Parathyroid adenoma (tissue), 2 donors: ENCODE measurements around the gene SLC22A23.

ENCODE experiments used
- H2AFZ ChIP-seq: fragments of 300-600 bp; sonication (generic); one replicate; pipeline ENCODE4 v1.7.0; 2017; ENCODE audit warnings: antibody characterized with exemption, mild to moderate bottlenecking
- H3K27ac ChIP-seq: fragments of 300-600 bp; sonication (generic); one replicate; pipeline ENCODE4 v1.7.0; 2017
- H3K27me3 ChIP-seq: fragments of 300-600 bp; sonication (generic); one replicate; pipeline ENCODE4 v1.7.0; 2017; ENCODE audit warnings: low read length; ENCODE audit not compliant: control insufficient read depth, insufficient read depth
- H3K36me3 ChIP-seq: fragments of 300-600 bp; sonication (generic); one replicate; pipeline ENCODE4 v1.7.0; 2017; ENCODE audit warnings: low read length; ENCODE audit not compliant: control insufficient read depth, insufficient read depth
- H3K4me1 ChIP-seq: fragments of 300-600 bp; sonication (generic); one replicate; pipeline ENCODE4 v1.7.0; 2017; ENCODE audit warnings: control low read depth
- H3K4me2 ChIP-seq: fragments of 300-600 bp; sonication (generic); one replicate; pipeline ENCODE4 v1.7.0; 2017; ENCODE audit warnings: low read length
- H3K4me3 ChIP-seq: fragments of 300-600 bp; sonication (generic); one replicate; pipeline ENCODE4 v1.7.0; 2017; ENCODE audit warnings: low read depth, low read length
- H3K79me2 ChIP-seq: fragments of 300-600 bp; sonication (generic); one replicate; pipeline ENCODE4 v1.7.0; 2017; ENCODE audit warnings: control low read depth
- H3K9ac ChIP-seq: fragments of 300-600 bp; sonication (generic); one replicate; pipeline ENCODE4 v1.7.0; 2017; ENCODE audit warnings: mild to moderate bottlenecking
- H3K9me3 ChIP-seq: fragments of 300-600 bp; sonication (generic); one replicate; pipeline ENCODE4 v1.7.0; 2017; ENCODE audit warnings: low read length; ENCODE audit not compliant: control insufficient read depth
- TF ChIP-seq, protein P1 (sequence below): fragments of 300-600 bp; sonication (generic); IDR thresholded peaks from one replicate; pipeline ENCODE4 v1.7.0; 2017; ENCODE audit warnings: antibody characterized with exemption, mild to moderate bottlenecking
- donor health status: primary hyperparathyroidism.

The SLC22A23 gene

DNA sequence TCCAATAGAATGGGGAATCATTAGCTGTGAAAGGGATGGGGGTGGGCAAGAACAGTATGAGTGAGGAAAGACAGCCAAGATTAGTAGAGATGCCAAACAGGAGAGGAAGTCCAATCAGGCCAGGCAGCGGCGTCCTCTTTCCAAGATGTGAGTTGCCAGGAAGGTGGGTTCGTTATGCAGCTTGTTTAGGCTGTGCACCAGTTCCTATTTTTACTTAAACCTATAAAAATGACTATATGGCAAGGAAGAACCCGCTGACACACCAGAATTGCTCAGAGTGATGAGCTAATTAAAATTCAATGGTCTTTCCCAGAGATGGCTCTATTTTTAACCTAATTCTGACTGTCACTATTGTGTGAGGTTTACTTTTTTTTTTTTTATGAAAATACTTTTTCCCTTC is 88.2 kb downstream of the SLC22A23 start:
- H3K4me1 ChIP-seq = peaks cover 18% of the 10 kb centered on the region
- no peaks in the 10 kb centered on the region for H3K27me3 ChIP-seq
- H3K4me2 ChIP-seq = no peak overlapping the region
- H3K9me3 ChIP-seq = no peaks in the 10 kb centered on the region
- H3K27ac ChIP-seq = no peak overlapping the region
- TF ChIP-seq, protein P1, sequence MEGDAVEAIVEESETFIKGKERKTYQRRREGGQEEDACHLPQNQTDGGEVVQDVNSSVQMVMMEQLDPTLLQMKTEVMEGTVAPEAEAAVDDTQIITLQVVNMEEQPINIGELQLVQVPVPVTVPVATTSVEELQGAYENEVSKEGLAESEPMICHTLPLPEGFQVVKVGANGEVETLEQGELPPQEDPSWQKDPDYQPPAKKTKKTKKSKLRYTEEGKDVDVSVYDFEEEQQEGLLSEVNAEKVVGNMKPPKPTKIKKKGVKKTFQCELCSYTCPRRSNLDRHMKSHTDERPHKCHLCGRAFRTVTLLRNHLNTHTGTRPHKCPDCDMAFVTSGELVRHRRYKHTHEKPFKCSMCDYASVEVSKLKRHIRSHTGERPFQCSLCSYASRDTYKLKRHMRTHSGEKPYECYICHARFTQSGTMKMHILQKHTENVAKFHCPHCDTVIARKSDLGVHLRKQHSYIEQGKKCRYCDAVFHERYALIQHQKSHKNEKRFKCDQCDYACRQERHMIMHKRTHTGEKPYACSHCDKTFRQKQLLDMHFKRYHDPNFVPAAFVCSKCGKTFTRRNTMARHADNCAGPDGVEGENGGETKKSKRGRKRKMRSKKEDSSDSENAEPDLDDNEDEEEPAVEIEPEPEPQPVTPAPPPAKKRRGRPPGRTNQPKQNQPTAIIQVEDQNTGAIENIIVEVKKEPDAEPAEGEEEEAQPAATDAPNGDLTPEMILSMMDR = no peak
- no peak overlapping the region for H3K4me3 ChIP-seq
- no peaks in the 10 kb centered on the region for H3K36me3 ChIP-seq
- H3K79me2 ChIP-seq = peaks cover 27% of the 10 kb centered on the region
- no peak overlapping the region for H2AFZ ChIP-seq
- no peak overlapping the region for H3K9ac ChIP-seq

DNA sequence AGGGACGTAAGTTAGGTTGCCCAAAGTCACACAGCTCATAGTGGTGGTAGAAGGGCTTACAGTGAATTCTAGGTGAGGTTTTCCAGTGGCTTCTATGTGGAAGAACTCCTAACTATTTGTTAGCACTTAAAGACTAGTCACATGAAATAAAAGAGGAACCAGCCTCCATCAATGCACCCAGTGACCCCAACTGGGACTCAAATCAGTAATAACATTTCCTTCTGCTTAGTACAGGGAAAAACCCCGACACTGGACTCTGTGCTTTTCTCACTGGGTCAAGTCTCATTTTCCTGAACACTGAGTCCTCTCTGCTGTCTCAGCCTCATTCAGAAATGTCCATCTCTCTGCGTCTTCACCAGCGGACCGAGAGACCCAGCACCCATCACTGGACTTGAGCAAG is 89.2 kb downstream of the SLC22A23 start:
- no peak overlapping the region for H2AFZ ChIP-seq
- TF ChIP-seq, protein P1 = no peak
- no peak overlapping the region for H3K4me3 ChIP-seq
- H3K9ac ChIP-seq = no peak overlapping the region
- H3K27ac ChIP-seq = no peak overlapping the region
- no peak overlapping the region for H3K4me2 ChIP-seq
- no peaks in the 10 kb centered on the region for H3K36me3 ChIP-seq
- no peaks in the 10 kb centered on the region for H3K27me3 ChIP-seq
- no peaks in the 10 kb centered on the region for H3K9me3 ChIP-seq
- peaks cover 27% of the 10 kb centered on the region for H3K4me1 ChIP-seq
- peaks cover 27% of the 10 kb centered on the region for H3K79me2 ChIP-seq

DNA sequence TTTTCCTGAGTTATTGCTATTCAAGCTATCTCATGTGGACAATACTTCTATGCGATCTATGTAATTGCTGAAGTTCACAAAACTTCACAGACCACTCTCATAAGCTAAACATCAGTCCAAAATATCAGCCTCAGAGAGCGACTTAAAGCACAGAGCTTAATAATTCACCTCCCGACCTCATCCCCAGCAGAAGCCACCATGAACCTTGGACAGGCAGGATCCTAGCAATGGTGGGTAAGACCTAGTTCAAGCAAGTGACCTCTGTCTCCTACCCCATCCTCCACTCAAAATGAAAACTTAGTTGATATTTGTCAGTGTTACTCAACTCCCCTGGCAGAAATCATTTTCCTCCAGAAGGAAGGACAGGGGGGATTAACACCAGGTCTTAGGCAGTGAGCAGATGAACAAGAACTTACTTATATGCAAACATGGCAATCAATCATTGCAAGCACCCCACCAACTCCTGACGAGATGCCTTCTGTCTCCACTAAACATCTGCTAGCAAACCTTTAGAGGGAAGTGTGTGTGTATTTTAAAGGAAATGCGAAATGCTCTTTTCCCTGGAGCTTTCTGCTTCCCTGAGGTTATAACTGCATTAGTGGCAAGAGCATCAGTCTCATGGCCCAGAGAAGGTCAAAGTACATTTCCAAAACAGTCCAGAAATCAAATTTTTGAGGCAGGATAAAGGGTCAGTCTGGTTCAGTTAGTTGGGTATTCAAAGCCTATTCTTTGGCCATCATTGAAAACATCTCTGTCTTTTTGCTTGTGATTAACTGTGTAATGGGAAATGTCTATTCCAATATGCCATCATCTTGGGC is 90.0 kb downstream of the SLC22A23 start:
- no peak overlapping the region for H3K4me2 ChIP-seq
- no peaks in the 10 kb centered on the region for H3K36me3 ChIP-seq
- no peaks in the 10 kb centered on the region for H3K27me3 ChIP-seq
- TF ChIP-seq, protein P1 = no peak
- no peak overlapping the region for H3K27ac ChIP-seq
- H3K9me3 ChIP-seq = no peaks in the 10 kb centered on the region
- peaks cover 27% of the 10 kb centered on the region for H3K4me1 ChIP-seq
- no peak overlapping the region for H2AFZ ChIP-seq
- no peak overlapping the region for H3K4me3 ChIP-seq
- no peak overlapping the region for H3K9ac ChIP-seq
- H3K79me2 ChIP-seq = peaks cover 23% of the 10 kb centered on the region

DNA sequence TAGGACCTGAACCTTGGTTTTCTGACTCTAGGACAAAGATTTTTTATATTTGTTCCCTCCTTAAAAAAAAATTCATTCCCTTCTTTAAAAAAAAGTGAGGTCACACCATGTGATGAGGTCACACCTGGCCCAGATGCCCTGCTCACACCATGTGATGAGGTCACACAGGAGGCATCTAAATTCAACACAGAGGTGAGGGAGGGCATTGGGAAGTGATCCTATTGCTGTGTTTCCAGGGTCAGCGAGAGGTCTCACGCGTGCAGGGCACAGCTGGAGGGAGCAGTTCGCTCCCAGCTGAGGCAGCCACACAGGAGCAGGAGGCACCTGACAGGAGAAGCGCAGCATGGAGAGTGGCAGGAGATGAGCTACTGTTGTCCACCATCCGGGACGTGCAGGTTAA is 92.5 kb downstream of the SLC22A23 start:
- H3K79me2 ChIP-seq = peaks cover 24% of the 10 kb centered on the region
- H3K9ac ChIP-seq = no peak overlapping the region
- no peaks in the 10 kb centered on the region for H3K27me3 ChIP-seq
- no peaks in the 10 kb centered on the region for H3K36me3 ChIP-seq
- H3K4me2 ChIP-seq = no peak overlapping the region
- no peak overlapping the region for H3K27ac ChIP-seq
- H3K9me3 ChIP-seq = no peaks in the 10 kb centered on the region
- TF ChIP-seq, protein P1 = no peak
- H2AFZ ChIP-seq = no peak overlapping the region
- H3K4me1 ChIP-seq = peaks cover 20% of the 10 kb centered on the region
- no peak overlapping the region for H3K4me3 ChIP-seq
